Measurements from ENCODE around the gene CEP290.

The CEP290 gene

GRCh38 chr12:88167384-88167783 is 25.5 kb upstream of the CEP290 start:
- no peak overlapping the region for H2BK5ac ChIP-seq (ENCODE audit: low read depth, low read length, poor library complexity)
- H2AFZ ChIP-seq (ENCODE audit: insufficient read depth, low read length, poor library complexity): no peak overlapping the region
- no peak overlapping the region for H3K4me3 ChIP-seq (ENCODE audit: low read depth, low read length)
- no CpG with 5 or more reads among the region's 2 CpGs for WGBS (ENCODE audit: extremely low coverage, insufficient coverage, insufficient read length)
- no peak overlapping the region for H2BK120ac ChIP-seq (ENCODE audit: insufficient read depth, low read length, poor library complexity)
- H2AK5ac ChIP-seq (ENCODE audit: low read length): no peak overlapping the region
- H3K79me1 ChIP-seq (ENCODE audit: low read length): no peaks in the 10 kb centered on the region
- H3K27ac ChIP-seq (ENCODE audit: low read depth, low read length): no peak overlapping the region
- H3K4me1 ChIP-seq (ENCODE audit: control insufficient read depth in 1 of 2, insufficient read depth in 2 of 2, low read length in 2 of 2): no peaks in the 10 kb centered on the region
- H3K4ac ChIP-seq (ENCODE audit: low read depth, low read length): no peak overlapping the region
- no peak overlapping the region for H2BK12ac ChIP-seq (ENCODE audit: low read length)
- no peaks in the 10 kb centered on the region for H3K79me2 ChIP-seq (ENCODE audit: control insufficient read depth, insufficient read depth, low read length, poor library complexity)
- H3K9me3 ChIP-seq (ENCODE audit: insufficient read depth, low read depth, low read length): no peaks in the 10 kb centered on the region
- H4K91ac ChIP-seq (ENCODE audit: low read depth, low read length): no peak overlapping the region
- H3K18ac ChIP-seq (ENCODE audit: low read length): no peak overlapping the region
- no peak overlapping the region for H4K12ac ChIP-seq (ENCODE audit: low read depth, low read length)
- H3K14ac ChIP-seq (ENCODE audit: low read length): no peak overlapping the region
- no peak overlapping the region for H3K4me2 ChIP-seq (ENCODE audit: low read length)
- no peak overlapping the region for H3K23ac ChIP-seq (ENCODE audit: low read length)
- peaks cover 2 to 4% of the 10 kb centered on the region in 2 experiments for H3K36me3 ChIP-seq (ENCODE audit: control insufficient read depth in 1 of 2, insufficient read depth in 2 of 2, low read length in 2 of 2)
- no peak overlapping the region for H3K9ac ChIP-seq (ENCODE audit: low read length)
- no peak for DNase-seq
- no peak overlapping the region for H4K8ac ChIP-seq (ENCODE audit: low read depth, low read length)
- no peaks in the 10 kb centered on the region for H3K27me3 ChIP-seq (ENCODE audit: insufficient read depth, low read length)

- no CpG with 5 or more reads among the region's 1 CpG for WGBS (ENCODE audit: extremely low coverage, insufficient coverage, insufficient read length)
- Histone ChIP-seq H3K79me2 (ENCODE audit: control insufficient read depth, insufficient read depth, low read length, poor library complexity) (no peaks in the 10 kb centered on the region), H3K4ac (ENCODE audit: low read depth, low read length) (no peak overlapping the region), H3K4me1 (ENCODE audit: control insufficient read depth in 1 of 2, insufficient read depth in 2 of 2, low read length in 2 of 2) (no peaks in the 10 kb centered on the region), H4K12ac (ENCODE audit: low read depth, low read length) (no peak overlapping the region), H2BK120ac (ENCODE audit: insufficient read depth, low read length, poor library complexity) (no peak overlapping the region), H4K8ac (ENCODE audit: low read depth, low read length) (no peak overlapping the region), H3K18ac (ENCODE audit: low read length) (no peak overlapping the region), H3K23ac (ENCODE audit: low read length) (no peak overlapping the region), H3K4me3 (ENCODE audit: low read depth, low read length) (no peak overlapping the region), H3K27ac (ENCODE audit: low read depth, low read length) (no peak overlapping the region), H3K9ac (ENCODE audit: low read length) (no peak overlapping the region), H3K36me3 (ENCODE audit: control insufficient read depth in 1 of 2, insufficient read depth in 2 of 2, low read length in 2 of 2) (peaks cover 2 to 4% of the 10 kb centered on the region in 2 experiments), H2BK5ac (ENCODE audit: low read depth, low read length, poor library complexity) (no peak overlapping the region), H3K9me3 (ENCODE audit: insufficient read depth, low read depth, low read length) (no peaks in the 10 kb centered on the region), H3K14ac (ENCODE audit: low read length) (no peak overlapping the region), H2AFZ (ENCODE audit: insufficient read depth, low read length, poor library complexity) (no peak overlapping the region), H3K79me1 (ENCODE audit: low read length) (no peaks in the 10 kb centered on the region), H2BK12ac (ENCODE audit: low read length) (no peak overlapping the region), H3K27me3 (ENCODE audit: insufficient read depth, low read length) (no peaks in the 10 kb centered on the region), H2AK5ac (ENCODE audit: low read length) (no peak overlapping the region), H4K91ac (ENCODE audit: low read depth, low read length) (no peak overlapping the region), H3K4me2 (ENCODE audit: low read length) (no peak overlapping the region)
- DNase-seq: no peak
These were observed 24.3 kb upstream of the CEP290 start for GRCh38 chr12:88166179-88166578.

- no peak overlapping the region for H3K18ac ChIP-seq (ENCODE audit: low read length)
- WGBS (ENCODE audit: extremely low coverage, insufficient coverage, insufficient read length): no CpG with 5 or more reads among the region's 2 CpGs
- H2AK5ac ChIP-seq (ENCODE audit: low read length): no peak overlapping the region
- H2BK120ac ChIP-seq (ENCODE audit: insufficient read depth, low read length, poor library complexity): no peak overlapping the region
- H4K91ac ChIP-seq (ENCODE audit: low read depth, low read length): no peak overlapping the region
- no peak overlapping the region for H4K8ac ChIP-seq (ENCODE audit: low read depth, low read length)
- no peak overlapping the region for H3K14ac ChIP-seq (ENCODE audit: low read length)
- no peak overlapping the region for H3K4me3 ChIP-seq (ENCODE audit: low read depth, low read length)
- H3K4me2 ChIP-seq (ENCODE audit: low read length): no peak overlapping the region
- H2BK12ac ChIP-seq (ENCODE audit: low read length): no peak overlapping the region
- H3K79me2 ChIP-seq (ENCODE audit: control insufficient read depth, insufficient read depth, low read length, poor library complexity): no peaks in the 10 kb centered on the region
- H3K9ac ChIP-seq (ENCODE audit: low read length): no peak overlapping the region
- no peaks in the 10 kb centered on the region for H3K4me1 ChIP-seq (ENCODE audit: control insufficient read depth in 1 of 2, insufficient read depth in 2 of 2, low read length in 2 of 2)
- no peaks in the 10 kb centered on the region for H3K79me1 ChIP-seq (ENCODE audit: low read length)
- no peak overlapping the region for H3K27ac ChIP-seq (ENCODE audit: low read depth, low read length)
- peak in 1 of 2 donors; percentile 48 for DNase-seq
- H3K36me3 ChIP-seq (ENCODE audit: control insufficient read depth in 1 of 2, insufficient read depth in 2 of 2, low read length in 2 of 2): peaks cover 2 to 4% of the 10 kb centered on the region in 2 experiments
- H2AFZ ChIP-seq (ENCODE audit: insufficient read depth, low read length, poor library complexity): no peak overlapping the region
- H3K4ac ChIP-seq (ENCODE audit: low read depth, low read length): no peak overlapping the region
- H3K23ac ChIP-seq (ENCODE audit: low read length): no peak overlapping the region
- no peaks in the 10 kb centered on the region for H3K27me3 ChIP-seq (ENCODE audit: insufficient read depth, low read length)
- H3K9me3 ChIP-seq (ENCODE audit: insufficient read depth, low read depth, low read length): no peaks in the 10 kb centered on the region
- H4K12ac ChIP-seq (ENCODE audit: low read depth, low read length): no peak overlapping the region
- H2BK5ac ChIP-seq (ENCODE audit: low read depth, low read length, poor library complexity): no peak overlapping the region
These were observed 21.5 kb upstream of the CEP290 start for GRCh38 chr12:88163371-88163770.

- Histone ChIP-seq H3K79me1 (ENCODE audit: low read length) (no peaks in the 10 kb centered on the region), H2BK12ac (ENCODE audit: low read length) (no peak overlapping the region), H4K91ac (ENCODE audit: low read depth, low read length) (no peak overlapping the region), H2BK5ac (ENCODE audit: low read depth, low read length, poor library complexity) (no peak overlapping the region), H4K12ac (ENCODE audit: low read depth, low read length) (no peak overlapping the region), H2BK120ac (ENCODE audit: insufficient read depth, low read length, poor library complexity) (no peak overlapping the region), H3K4ac (ENCODE audit: low read depth, low read length) (no peak overlapping the region), H3K9me3 (ENCODE audit: insufficient read depth, low read depth, low read length) (no peaks in the 10 kb centered on the region), H3K4me2 (ENCODE audit: low read length) (no peak overlapping the region), H3K23ac (ENCODE audit: low read length) (no peak overlapping the region), H3K79me2 (ENCODE audit: control insufficient read depth, insufficient read depth, low read length, poor library complexity) (no peaks in the 10 kb centered on the region), H3K14ac (ENCODE audit: low read length) (no peak overlapping the region), H3K27ac (ENCODE audit: low read depth, low read length) (no peak overlapping the region), H2AFZ (ENCODE audit: insufficient read depth, low read length, poor library complexity) (no peak overlapping the region), H3K4me3 (ENCODE audit: low read depth, low read length) (no peak overlapping the region), H4K8ac (ENCODE audit: low read depth, low read length) (no peak overlapping the region), H3K27me3 (ENCODE audit: insufficient read depth, low read length) (no peaks in the 10 kb centered on the region), H3K4me1 (ENCODE audit: control insufficient read depth in 1 of 2, insufficient read depth in 2 of 2, low read length in 2 of 2) (no peaks in the 10 kb centered on the region), H3K18ac (ENCODE audit: low read length) (no peak overlapping the region), H3K9ac (ENCODE audit: low read length) (no peak overlapping the region), H2AK5ac (ENCODE audit: low read length) (no peak overlapping the region), H3K36me3 (ENCODE audit: control insufficient read depth in 1 of 2, insufficient read depth in 2 of 2, low read length in 2 of 2) (no peaks in the 10 kb centered on the region)
- no CpG with 5 or more reads among the region's 1 CpG for WGBS (ENCODE audit: extremely low coverage, insufficient coverage, insufficient read length)
- DNase-seq: no peak
These were observed 14.3 kb upstream of the CEP290 start for GRCh38 chr12:88156075-88156654.

Measured in trophoblast cell (in vitro differentiated cells and primary cell).